Posterior vena cava (tissue), 2 donors: Measurements from ENCODE around the gene ADGRB3. TPM values are rescaled to one million over a fixed set of nuclear protein-coding genes. Genes with fewer than 3 reads are reported as not detected.
A peak's percentile ranks its signal among the peaks of the same experiment; 100 is the strongest.

Experiments
- DNase-seq: peaks from one replicate; pipeline ENCODE4 v3.0.0-alpha.2; 2020; ENCODE audit warnings: low spot score
- intact Hi-C, 2 donors: fragments of 100-400 bp; cut with DNase I; formaldehyde crosslinking; loops; one replicate each; pipeline versions ENCODE4 v1.14.1 to v1.14.2; 2022 to 2023
- total RNA-seq, 2 donors: library from RNA; stranded (reverse); fragmentation: NEBNext Ultra II Directional; extraction: Animal tissue kit (Norgen Biotek cat#: 25700); gene quantifications; one replicate each; pipeline ENCODE4 v1.2.1, GENCODE V29; 2021
- donor health status: DM: yes; HTN: yes; CAD: no.
- donor health status: DM: yes; HTN: yes; CAD: no.

Gene ADGRB3
- total RNA-seq, 2 donors from 2014 or later, result 2.0 to 5.9 TPM

DNA sequence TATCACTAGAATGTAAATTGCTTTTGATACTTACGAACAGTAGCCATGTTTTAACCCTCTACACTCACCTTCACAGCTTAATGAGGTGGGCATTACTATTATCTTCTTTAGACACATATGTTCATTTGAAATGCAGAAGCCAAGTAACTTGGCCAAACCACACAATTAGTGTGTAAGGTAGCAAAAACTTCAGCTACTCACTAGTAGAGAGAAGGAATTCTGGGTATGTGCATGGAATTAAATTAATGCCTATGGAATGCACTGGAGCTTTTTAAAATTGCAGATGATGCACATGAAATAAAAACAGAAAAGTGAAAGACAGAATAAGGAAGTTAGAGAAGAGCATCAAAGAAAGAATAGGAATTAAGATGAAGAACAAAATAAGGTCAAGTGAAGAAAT, 494.0 kb downstream of the ADGRB3 start:
- DNase-seq, result no peak
- intact Hi-C loops, result no loop called here

DNA sequence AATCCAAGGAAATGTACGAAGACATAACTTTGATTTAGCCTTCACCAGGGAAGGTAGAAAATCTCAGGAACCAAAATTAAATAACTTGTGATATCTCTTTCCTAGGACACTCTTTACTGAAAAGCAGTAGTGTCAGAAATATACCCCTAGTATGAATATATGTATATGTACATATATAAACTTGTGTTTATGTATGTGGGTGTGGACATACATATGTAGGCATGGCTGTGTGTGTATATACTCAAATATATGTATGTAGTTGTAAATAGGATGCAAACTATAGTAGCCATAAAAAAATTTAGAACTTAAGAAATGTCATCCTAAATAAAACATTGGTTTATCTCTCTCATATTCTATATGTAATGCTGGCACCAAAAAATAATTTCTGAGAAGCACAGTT, 500.8 kb downstream of the ADGRB3 start:
- intact Hi-C loops, result loop anchor here in 1 of 2 donors (2.0 kb wide), 1 partner anchor 49 kb away; no protein-coding TSS in a partner anchor
- DNase-seq, result no peak

DNA sequence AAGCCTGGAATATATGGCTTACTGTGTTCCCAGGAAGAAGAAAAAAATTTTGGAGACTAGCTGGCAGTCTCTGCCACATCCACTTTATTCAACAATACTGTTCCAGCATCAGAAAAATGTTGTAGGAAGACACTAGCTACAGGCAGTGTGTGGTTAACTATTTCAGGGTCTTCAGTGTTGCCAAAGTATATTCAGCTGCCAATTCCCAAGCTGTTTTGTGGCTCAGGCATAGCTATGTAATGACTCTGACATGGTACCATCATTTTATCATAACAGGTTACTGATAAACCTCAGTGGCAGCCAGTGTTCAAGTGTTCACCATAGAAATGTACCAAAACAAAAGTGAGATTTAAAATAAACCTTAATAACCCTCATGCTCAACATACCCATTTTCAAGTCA, 503.1 kb downstream of the ADGRB3 start:
- DNase-seq, result no peak
- intact Hi-C loops, result no loop called here

DNA sequence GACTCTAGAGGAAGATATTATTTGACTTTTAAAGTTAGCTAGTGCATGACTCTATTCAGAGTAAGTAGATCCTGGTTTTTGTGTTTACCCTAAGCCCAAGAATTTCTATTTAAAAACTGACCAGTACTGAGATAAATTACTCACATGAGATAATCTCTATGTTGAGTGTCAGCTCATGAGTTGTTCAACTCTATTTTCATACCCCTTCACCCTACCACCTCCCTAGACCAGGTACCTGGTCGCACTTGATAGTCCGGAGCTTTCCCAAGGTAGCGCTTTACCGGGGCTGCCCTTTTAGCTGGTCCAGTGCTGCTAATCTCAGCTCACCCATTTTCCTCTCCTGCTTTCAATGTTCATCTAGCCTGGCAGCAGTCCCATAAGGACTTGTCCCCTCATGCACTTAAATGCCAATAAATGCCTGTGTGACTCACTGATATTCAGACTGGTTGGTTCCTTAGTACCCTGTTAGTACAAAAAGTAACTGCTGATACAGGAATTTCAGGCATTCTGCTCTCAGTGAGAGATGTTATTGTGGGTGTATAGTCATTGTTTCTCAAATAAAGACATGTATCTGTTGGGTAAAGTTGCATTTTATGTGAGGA, 503.9 kb downstream of the ADGRB3 start:
- intact Hi-C loops, result no loop called here
- DNase-seq, result no peak

DNA sequence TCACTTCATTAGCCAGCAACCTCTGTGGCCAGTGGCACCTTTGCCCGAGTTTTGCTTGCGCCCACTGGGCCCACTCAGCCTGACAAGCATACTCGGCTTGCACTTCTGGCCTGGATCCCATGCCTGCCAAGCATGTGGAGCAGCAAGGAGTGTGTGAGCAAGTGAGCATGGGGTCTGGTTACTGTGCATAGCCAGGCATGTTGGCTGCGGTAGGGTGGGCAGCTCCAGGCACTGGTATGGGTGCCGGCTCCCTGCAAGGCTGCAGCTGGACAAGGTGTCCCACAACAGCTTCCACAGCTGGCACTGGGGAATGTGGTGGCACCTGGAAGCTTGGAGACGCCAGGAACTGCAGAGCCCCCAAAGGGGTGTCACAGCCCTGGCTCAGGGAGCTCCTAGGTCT, 510.0 kb downstream of the ADGRB3 start:
- intact Hi-C loops, result no loop called here

DNA sequence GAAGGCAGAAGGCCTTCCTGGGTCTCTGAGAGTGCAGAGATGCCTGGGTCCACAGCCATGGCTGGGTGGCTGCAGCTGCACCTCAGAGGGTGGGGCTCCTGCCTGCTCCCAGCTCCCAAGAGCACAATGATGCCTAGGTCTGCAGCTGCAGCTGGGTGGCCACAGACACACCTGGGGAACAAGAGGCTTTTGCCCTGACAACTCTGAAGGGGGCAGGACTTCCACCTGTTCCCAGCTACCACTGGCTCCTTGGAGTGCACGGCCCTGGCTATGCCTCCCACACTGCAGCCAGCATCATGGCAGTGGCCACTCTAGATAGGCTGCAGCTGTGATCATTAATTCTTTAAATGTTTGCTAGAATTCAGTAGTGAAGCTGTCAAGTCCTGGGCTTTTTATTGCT, 511.3 kb downstream of the ADGRB3 start:
- intact Hi-C loops, result no loop called here
- DNase-seq, result no peak

More for the DNA sequence above, 510.0 kb downstream of the ADGRB3 start:
- no peak for DNase-seq

DNA sequence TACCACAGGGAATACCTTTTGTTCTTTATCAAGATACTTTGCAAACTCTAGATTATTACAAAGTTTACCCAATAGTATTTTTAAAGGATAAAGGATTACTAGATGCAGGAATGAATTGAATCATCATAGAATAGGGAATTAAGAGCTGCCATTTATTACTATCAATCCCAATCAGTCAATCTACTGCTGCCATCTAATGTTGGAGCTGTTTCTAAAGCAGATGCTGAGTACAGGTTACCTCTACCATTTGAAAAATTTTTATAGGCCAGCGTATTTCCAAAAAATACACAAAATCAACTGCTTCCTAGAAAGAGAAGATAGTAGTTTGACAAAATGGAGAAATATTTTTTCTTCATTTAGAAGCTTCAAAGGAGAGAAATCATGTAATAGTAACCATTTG, 520.4 kb downstream of the ADGRB3 start:
- DNase-seq, result no peak
- intact Hi-C loops, result no loop called here

DNA sequence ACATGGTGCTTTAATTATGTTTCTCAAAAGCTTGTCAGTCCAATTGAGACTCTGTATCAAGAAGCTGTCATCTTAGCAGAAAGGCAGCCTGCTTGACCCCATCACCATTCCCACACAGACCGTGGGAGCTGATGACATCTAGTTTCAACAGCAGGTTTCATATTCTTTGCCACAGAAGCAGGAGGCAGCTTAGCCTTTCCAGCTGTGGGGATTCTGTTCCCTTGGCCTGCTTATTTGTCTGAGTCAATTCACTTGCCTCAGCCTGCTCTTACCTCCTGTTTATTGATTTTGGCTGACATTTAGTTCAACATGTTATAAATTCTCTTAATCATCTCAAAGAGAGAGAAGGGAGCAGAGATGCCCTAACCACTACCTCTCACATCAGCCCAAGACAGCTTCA, 527.7 kb downstream of the ADGRB3 start:
- DNase-seq, result no peak
- intact Hi-C loops, result no loop called here

DNA sequence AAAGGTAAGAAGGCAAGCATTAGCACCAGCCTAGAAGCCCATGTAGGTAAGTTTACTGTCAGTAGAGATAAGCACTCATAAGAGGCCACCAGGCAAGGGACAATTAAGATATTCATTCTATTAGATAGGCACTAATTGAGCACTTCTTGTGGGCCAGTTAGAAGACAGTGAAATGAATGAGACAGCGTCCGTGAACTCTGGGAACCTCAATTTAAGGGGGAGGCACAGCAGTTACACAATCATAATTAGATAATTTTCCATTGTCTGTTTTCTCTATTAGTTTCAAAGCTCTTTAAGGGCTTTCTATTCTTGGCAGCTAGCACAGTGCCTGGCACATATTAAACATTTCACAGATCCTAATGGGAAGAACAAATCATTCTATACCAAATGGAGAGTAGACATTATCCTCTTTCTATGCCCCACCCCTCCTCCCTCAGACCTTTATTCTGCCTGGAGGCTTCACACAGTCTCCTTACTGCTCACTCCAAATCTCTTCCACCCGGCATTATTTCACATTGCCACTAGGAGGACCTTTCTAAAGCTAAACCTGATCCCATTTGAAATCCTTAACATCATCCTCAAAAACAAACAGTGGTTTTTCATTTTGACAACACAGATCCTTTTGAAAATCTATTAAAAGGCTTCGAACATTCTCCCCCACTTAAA, 529.6 kb downstream of the ADGRB3 start:
- intact Hi-C loops, result no loop called here
- no peak for DNase-seq

DNA sequence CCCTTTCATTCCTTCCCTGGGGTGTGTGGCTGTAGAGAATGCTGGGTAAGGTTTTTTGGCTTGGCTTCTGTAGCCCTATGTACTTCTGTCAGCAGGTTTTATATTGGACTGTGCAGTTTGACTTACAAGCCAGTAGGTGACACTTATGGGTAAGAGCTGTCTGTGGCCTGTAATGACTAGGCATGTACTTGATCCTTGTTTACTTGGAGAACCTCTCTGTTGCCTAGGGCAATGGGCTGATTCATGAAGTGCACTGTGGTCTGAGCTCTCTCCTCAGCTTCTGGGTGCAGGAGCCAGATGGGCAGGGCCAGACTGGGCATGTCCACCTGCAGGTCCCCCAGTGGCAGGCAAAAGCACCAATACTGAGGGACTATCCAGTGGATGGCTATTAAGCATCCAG, 544.6 kb downstream of the ADGRB3 start:
- no peak for DNase-seq
- intact Hi-C loops, result no loop called here

DNA sequence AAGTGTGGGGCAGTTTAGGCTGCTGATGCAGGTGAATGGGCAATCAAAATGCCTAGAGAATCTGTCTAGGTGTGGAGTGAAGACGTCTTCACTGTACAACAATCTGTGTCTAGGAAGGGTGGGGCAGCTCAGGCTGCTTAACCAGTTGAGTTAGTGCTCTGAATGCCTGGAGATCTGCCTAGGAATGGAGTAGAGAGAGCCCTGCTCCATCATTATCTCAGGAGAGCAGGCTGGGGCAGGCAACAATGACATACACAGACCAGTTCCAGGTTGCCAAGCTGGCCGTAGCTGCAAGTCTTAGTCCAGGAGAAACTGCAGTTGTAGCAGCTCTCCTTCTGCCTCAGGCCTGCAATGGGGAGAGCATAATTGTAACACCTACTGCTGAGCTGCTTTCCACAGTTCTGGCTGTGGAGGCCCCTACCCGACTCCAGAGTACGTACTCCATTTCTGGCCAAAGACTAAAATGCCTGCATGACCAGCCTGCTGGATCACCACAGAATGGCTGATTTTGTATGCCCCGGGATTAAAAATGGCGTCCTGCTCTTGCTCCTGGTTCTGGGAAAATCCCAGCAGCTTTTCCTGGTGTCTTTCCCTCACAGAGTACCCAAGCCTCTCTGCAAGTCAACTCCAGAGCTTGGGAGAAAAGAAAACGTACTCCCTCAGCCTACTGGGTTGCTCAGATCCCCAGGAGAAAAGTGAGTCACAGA, 545.4 kb downstream of the ADGRB3 start:
- no peak for DNase-seq
- intact Hi-C loops, result no loop called here

DNA sequence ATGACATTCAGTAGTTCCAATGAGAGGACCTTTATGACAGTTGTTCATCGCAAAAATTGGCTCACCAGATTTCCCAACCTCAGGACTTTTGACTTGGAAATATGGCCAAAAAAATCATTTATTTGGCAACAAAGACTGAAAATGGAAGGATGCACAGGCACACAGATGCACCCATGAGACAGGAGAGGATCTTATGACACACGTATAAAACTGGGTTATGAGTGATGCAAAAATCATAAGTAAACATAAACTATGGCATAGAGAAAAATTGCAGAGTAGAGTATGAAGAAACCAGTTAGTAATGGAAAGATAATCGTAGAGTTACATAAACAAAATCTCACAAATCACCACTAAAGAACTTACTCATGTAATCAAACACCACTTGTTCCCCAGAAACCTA, 546.9 kb downstream of the ADGRB3 start:
- DNase-seq, result no peak
- intact Hi-C loops, result no loop called here

DNA sequence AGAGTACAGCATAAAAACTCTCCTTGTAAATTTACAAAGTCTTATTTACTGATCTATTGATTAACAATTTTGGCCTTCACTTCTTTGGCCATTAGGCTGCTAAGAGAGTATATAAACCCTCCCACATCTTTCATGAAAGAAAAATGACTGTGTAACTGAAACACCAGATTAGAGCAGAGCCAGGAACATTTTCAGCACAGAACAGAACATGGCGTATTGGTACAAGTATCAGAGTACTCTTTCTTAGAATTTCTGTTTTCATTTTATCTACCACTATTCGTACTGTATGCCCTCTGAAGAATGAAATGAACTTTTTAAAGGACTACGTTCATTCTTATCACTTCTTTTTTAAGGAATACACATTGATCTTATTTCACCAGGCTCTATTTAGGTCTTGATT, 550.2 kb downstream of the ADGRB3 start:
- intact Hi-C loops, result no loop called here
- DNase-seq, result no peak

DNA sequence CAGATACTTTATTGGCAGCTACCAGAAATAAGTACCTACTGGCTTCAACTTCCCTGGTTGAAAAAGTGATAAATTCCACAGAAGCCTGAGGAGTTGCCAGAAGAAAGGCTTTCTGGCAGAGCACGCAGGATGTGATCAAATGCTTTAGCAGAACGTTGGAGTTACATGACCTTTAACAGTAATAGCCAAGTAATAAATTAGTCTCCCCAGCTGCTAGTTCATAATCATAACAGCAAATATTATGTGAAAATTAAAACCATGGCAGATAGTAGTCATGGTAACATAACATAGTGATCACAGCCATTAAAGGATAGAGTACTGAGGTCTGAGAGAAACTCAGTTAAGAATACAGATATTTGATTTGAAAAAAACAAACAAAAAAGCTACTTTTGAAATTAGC, 567.7 kb downstream of the ADGRB3 start:
- DNase-seq, result no peak
- intact Hi-C loops, result no loop called here

DNA sequence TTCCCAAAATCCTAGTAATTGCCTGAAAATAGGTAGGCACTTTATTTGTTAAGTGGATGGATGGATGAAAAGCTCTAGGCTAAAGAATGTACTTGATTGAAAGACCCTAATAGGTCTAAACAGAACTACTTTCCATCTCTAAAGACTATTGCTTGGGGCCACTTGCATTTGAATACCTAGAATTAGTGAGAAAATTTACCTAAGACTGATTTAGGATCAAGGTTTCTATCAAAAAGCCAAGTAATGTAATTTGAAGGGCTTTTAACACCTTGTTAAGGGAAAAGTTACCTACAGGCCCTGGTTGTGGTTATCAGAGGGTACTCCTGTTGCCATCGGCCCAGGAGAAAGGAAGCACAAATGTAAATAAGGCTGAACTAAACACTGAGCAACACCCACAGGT, 581.0 kb downstream of the ADGRB3 start:
- no peak for DNase-seq
- intact Hi-C loops, result no loop called here

DNA sequence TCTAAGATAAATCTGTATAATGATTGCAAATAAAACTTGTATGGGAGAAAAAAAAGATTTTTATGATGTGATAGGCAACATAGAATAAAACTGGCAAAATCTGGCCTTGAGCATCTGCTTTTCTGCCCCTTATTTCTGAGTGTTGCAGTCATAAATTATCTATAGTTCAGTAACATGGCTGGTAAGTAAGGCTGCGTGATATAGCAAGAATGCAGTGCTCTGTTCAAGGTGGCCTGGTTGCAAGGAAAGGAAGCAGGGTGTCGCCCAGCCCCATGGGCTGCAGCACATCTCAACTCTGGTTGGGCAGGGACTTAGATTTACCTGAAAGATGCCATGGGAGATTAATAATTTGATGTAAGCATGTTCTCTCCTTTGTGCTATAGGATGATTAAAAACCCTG, 582.3 kb downstream of the ADGRB3 start:
- intact Hi-C loops, result no loop called here
- no peak for DNase-seq

DNA sequence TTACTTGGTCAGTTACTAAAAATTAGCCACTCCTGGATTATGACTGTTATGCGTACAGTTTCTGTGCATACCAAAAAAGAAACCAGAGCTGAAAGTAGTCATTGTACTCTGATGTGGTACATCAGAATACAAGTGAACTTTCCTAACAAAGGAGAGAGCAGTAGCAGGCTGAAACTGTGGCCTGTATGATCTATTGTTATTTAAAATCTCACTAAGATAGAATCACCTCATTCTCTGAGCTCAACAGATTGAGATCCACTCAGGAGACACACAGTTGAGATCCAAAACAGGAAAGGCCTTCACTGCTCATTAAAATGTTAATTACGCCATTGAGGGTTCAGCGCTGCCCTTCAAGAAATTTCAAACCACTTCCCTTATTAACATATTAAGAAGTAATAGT, 585.3 kb downstream of the ADGRB3 start:
- DNase-seq, result no peak
- intact Hi-C loops, result no loop called here

DNA sequence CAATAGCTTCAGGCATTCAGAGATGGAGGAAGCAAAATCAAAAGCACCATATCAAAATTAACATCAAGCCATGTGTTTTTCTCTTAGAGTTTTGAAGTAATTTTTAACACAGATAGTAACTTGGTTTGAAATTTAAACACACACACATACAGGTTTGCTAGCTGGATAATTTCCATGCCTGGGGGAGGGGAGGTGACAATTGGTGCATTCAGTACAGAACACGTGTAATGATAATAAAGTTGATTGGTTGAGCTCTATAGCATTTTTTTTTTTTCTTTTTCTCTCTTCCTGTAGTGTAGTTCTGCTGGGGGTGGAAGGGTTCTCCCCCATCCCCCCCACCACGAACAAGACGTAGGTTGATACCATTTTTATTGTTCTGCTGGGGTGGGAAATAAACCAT, 596.9 kb downstream of the ADGRB3 start:
- intact Hi-C loops, result no loop called here
- DNase-seq, result no peak

DNA sequence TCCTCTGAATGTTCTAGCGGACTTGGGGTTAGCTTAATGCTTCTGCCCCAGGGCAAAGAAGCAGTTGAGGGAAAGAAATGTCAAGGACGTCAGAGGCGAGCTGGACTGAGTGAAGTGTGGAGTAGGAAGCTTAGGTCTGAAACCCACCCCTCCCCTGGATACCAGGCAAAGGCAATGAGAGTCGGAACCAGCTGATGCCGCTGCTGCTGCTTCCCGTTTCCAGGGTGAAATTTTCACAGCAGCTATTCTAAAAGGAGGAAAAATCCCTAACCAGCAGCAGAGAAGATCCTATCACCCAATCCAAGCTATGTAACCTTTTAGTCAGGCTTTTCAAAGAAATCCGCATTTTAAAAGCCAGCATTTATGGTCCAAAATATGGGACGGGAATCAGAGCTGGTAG, 597.4 kb downstream of the ADGRB3 start:
- no peak for DNase-seq
- intact Hi-C loops, result no loop called here

DNA sequence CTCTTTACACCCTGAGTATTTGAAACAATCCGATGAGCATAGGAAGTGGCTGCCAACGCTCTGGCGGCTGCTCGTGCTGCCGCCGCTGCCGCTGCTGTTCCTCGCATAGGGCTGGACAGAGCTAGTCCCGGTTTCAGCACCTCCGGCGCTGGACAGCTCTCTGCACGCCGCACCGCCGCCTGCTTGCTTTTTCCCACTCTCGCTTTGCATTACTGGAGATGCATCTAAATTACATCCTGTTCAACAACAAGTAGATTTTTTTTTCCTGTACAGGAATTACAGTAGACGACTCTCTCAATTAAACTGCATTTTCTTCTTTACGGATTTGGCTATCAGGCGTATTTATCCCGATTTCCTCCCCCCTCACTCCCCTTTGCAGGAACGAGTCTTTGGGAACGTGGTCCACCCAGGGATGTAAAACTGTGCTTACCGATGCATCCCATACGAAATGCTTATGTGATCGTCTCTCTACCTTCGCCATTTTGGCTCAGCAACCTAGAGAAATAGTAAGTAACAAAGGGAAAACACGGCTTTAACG, 597.9 kb downstream of the ADGRB3 start:
- peak; percentile 92 for DNase-seq

DNA sequence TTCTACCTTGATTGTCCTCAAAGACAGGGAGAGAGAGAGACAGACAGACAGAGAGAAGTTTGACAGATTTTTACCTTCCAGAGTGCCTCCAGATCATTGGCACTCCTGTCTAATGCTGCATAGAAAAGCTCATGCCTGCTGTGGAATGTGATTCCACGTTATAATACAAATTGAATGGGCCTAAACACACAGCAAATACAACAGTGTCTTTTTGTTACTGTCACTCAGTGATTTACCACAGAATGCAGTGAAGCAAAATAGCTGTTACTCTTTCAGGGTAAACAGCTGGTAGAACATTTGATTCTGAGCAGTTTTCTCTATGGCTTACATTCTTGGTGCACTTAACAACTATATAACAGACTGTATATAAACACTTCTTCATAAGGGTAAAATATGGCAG, 603.0 kb downstream of the ADGRB3 start:
- intact Hi-C loops, result loop anchor here in 1 of 2 donors (2.0 kb wide), 1 partner anchor 71 kb away; no protein-coding TSS in a partner anchor
- no peak for DNase-seq

More for the DNA sequence above, 597.9 kb downstream of the ADGRB3 start:
- intact Hi-C loops, result no loop called here
